ENCODE measurements around the gene MKLN1. TPM values are rescaled to one million over a fixed set of nuclear protein-coding genes. Genes with fewer than 3 reads are reported as not detected.

The MKLN1 gene
- total and polyA plus RNA-seq, 4 donors: 7.1 to 48.4 (median 25.5) TPM

GRCh38 chr7:131388126-131388525 lies 60.5 kb downstream of the MKLN1 start:
- TF ChIP-seq, protein P1, sequence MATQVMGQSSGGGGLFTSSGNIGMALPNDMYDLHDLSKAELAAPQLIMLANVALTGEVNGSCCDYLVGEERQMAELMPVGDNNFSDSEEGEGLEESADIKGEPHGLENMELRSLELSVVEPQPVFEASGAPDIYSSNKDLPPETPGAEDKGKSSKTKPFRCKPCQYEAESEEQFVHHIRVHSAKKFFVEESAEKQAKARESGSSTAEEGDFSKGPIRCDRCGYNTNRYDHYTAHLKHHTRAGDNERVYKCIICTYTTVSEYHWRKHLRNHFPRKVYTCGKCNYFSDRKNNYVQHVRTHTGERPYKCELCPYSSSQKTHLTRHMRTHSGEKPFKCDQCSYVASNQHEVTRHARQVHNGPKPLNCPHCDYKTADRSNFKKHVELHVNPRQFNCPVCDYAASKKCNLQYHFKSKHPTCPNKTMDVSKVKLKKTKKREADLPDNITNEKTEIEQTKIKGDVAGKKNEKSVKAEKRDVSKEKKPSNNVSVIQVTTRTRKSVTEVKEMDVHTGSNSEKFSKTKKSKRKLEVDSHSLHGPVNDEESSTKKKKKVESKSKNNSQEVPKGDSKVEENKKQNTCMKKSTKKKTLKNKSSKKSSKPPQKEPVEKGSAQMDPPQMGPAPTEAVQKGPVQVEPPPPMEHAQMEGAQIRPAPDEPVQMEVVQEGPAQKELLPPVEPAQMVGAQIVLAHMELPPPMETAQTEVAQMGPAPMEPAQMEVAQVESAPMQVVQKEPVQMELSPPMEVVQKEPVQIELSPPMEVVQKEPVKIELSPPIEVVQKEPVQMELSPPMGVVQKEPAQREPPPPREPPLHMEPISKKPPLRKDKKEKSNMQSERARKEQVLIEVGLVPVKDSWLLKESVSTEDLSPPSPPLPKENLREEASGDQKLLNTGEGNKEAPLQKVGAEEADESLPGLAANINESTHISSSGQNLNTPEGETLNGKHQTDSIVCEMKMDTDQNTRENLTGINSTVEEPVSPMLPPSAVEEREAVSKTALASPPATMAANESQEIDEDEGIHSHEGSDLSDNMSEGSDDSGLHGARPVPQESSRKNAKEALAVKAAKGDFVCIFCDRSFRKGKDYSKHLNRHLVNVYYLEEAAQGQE (IDR thresholded peaks at IDR 0.05): no peak
- TF ChIP-seq SP1 (IDR thresholded peaks at IDR 0.05) (no peak), EGR1 (IDR thresholded peaks at IDR 0.05; ENCODE audit: low read depth in 2 of 2) (no peak), NR2F2 (IDR thresholded peaks at IDR 0.05) (no peak), CTCF (IDR thresholded peaks at IDR 0.05; ENCODE audit: low read depth, low read length, missing input control) (no peak), FOXA1 (IDR thresholded peaks at IDR 0.05) (no peak)
- TF ChIP-seq, protein P2, sequence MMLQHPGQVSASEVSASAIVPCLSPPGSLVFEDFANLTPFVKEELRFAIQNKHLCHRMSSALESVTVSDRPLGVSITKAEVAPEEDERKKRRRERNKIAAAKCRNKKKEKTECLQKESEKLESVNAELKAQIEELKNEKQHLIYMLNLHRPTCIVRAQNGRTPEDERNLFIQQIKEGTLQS (IDR thresholded peaks at IDR 0.05): no peak
- no peaks in the 10 kb centered on the region for H3K9me3 ChIP-seq (ENCODE audit: control insufficient read depth in 4 of 4, low read length in 3 of 4)
- 100% methylated on average over 1 of the region's 1 CpG for WGBS
- H3K27me3 ChIP-seq (ENCODE audit: control insufficient read depth in 4 of 4, insufficient read depth in 4 of 4, low read length in 3 of 4): no peaks in the 10 kb centered on the region
- no peak overlapping the region for H3K4me3 ChIP-seq (ENCODE audit: low read depth in 1 of 3, low read length in 3 of 3)
- no peaks in the 10 kb centered on the region for H3K36me3 ChIP-seq (ENCODE audit: control insufficient read depth in 4 of 4, insufficient read depth in 3 of 4, low read depth in 1 of 4, low read length in 3 of 4)
- no peak overlapping the region for H3K9ac ChIP-seq (ENCODE audit: low read depth in 1 of 2, low read length in 2 of 2)
- no peak for DNase-seq (ENCODE audit: low spot score)
- H3K27ac ChIP-seq (ENCODE audit: low read depth in 1 of 2, low read length in 2 of 2): no peak overlapping the region
- peaks cover 0 to 2% (median under 1%) of the 10 kb centered on the region in 4 donors for H3K4me1 ChIP-seq (ENCODE audit: control insufficient read depth in 4 of 4, insufficient read depth in 4 of 4, low read length in 3 of 4)

DNA sequence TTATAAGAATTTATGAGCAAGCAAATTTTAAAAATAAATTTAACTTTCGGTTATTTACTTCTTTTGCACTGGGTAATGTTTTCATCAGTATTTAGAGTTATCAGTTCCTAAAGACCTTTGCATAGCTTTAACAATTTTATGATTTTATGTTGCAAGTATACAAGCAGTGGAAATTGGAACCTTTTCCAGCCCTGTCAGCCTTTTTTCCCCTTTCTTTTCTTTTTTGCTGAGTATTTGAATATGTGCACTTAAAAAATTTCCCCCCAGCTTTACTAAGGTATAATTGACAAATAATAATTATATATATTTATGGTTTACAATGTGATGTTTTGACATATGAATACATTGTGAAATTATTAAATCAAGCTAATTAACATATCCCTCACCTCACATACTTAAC lies 62.6 kb downstream of the MKLN1 start:
- no peak for DNase-seq (ENCODE audit: low spot score)
- peaks cover 2 to 6% (median 5%) of the 10 kb centered on the region in 4 donors for H3K4me1 ChIP-seq (ENCODE audit: control insufficient read depth in 4 of 4, insufficient read depth in 4 of 4, low read length in 3 of 4)
- TF ChIP-seq GABPA (IDR thresholded peaks at IDR 0.05 in 1 of 2, conservative IDR thresholded peaks at IDR 0.05 in 1 of 2) (no peak), ZBTB33 (IDR thresholded peaks at IDR 0.05) (no peak), YY1 (IDR thresholded peaks at IDR 0.05) (no peak), HNF4G (IDR thresholded peaks at IDR 0.05) (no peak), HNF4A (conservative IDR thresholded peaks at IDR 0.05) (no peak), SP1 (IDR thresholded peaks at IDR 0.05) (no peak), FOXA1 (IDR thresholded peaks at IDR 0.05) (no peak), RXRA (IDR thresholded peaks at IDR 0.05) (no peak), FOXA2 (IDR thresholded peaks at IDR 0.05) (no peak), RAD21 (IDR thresholded peaks at IDR 0.05) (no peak), MAX (IDR thresholded peaks at IDR 0.05) (no peak), NR2F2 (IDR thresholded peaks at IDR 0.05) (no peak)
- TF ChIP-seq, protein P2 (IDR thresholded peaks at IDR 0.05): no peak
- TF ChIP-seq, protein P1 (IDR thresholded peaks at IDR 0.05): no peak
- no peaks in the 10 kb centered on the region for H3K36me3 ChIP-seq (ENCODE audit: control insufficient read depth in 4 of 4, insufficient read depth in 3 of 4, low read depth in 1 of 4, low read length in 3 of 4)
- 96% methylated on average over 1 of the region's 1 CpG for WGBS
- no peak overlapping the region for H3K9ac ChIP-seq (ENCODE audit: low read depth in 1 of 2, low read length in 2 of 2)
- no peaks in the 10 kb centered on the region for H3K27me3 ChIP-seq (ENCODE audit: control insufficient read depth in 4 of 4, insufficient read depth in 4 of 4, low read length in 3 of 4)
- H3K9me3 ChIP-seq (ENCODE audit: control insufficient read depth in 4 of 4, low read length in 3 of 4): no peaks in the 10 kb centered on the region
- no peak overlapping the region for H3K4me3 ChIP-seq (ENCODE audit: low read depth in 1 of 3, low read length in 3 of 3)
- no peak overlapping the region for H3K27ac ChIP-seq (ENCODE audit: low read depth in 1 of 2, low read length in 2 of 2)
